HEK293T (cell line): Measurements from ENCODE around the gene PPP2R5A.

Experiments used
- BHLHE40 ChIP-seq: fragments of 450-650 bp; IDR thresholded peaks from 2 replicates; pipeline ENCODE4 v1.6.1; 2016; ENCODE audit warnings: mild to moderate bottlenecking, moderate library complexity, borderline replicate concordance
- CTBP1 ChIP-seq: fragments of 450-650 bp; IDR thresholded peaks from 2 replicates; pipeline ENCODE4 v1.6.1; 2016; ENCODE audit warnings: borderline replicate concordance
- HDGF ChIP-seq: fragments of 450-650 bp; IDR thresholded peaks from 2 replicates; pipeline ENCODE4 v1.6.1; 2017; ENCODE audit warnings: antibody characterized with exemption, borderline replicate concordance
- LEF1 ChIP-seq: fragments of 450-650 bp; IDR thresholded peaks from 2 replicates; pipeline ENCODE4 v1.6.1; 2017; ENCODE audit warnings: mild to moderate bottlenecking, borderline replicate concordance
- NFRKB ChIP-seq: fragments of 450-650 bp; IDR thresholded peaks from 2 replicates; pipeline ENCODE4 v1.6.1; 2016; ENCODE audit warnings: mild to moderate bottlenecking, moderate library complexity
- SP1 ChIP-seq: fragments of 450-650 bp; IDR thresholded peaks from 2 replicates; pipeline ENCODE4 v1.6.1; 2017
- SUZ12 ChIP-seq: fragments of 450-650 bp; IDR thresholded peaks from 2 replicates; pipeline ENCODE4 v1.6.1; 2016; ENCODE audit warnings: mild to moderate bottlenecking
- ZNF384 ChIP-seq: fragments of 450-650 bp; IDR thresholded peaks from 2 replicates; pipeline ENCODE4 v1.6.1; 2016

DNA sequence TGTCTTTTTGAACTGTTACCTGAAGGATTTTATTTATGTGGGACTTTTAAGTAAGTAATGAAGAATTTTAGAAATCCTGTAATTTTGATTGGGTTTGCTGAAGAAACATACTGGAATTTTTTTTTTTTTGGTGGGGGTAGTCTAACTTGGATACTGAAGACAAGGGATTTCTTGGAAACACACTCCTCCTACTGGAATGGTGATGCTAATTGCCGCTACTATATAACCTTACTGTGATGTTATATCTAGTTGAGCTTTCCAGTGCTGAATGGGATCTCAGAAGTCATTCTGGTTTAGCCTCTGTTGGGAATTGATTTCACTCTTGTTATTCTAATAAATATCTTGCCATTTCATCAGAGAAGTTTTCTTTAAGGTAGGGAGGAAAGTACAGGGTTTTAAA is 8.4 kb downstream of the PPP2R5A start:
- TF ChIP-seq SP1 = no peak
- no peak for TF ChIP-seq SUZ12
- no peak for TF ChIP-seq BHLHE40
- TF ChIP-seq CTBP1 = no peak
- TF ChIP-seq NFRKB = no peak
- TF ChIP-seq HDGF = no peak
- TF ChIP-seq LEF1 = no peak
- TF ChIP-seq ZNF384 = peak; percentile 26; the same call in 1 of the 2 replicates
